NCI-H2171 treated with DMSO at 0.1 percent for 48 hours (cell line): Measurements from ENCODE around the gene ARHGAP8.

Source experiments
- DNase-seq: peaks from one replicate; lab custom pipeline; 2025; lab: John Stamatoyannopoulos, UW

The ARHGAP8 gene

DNA sequence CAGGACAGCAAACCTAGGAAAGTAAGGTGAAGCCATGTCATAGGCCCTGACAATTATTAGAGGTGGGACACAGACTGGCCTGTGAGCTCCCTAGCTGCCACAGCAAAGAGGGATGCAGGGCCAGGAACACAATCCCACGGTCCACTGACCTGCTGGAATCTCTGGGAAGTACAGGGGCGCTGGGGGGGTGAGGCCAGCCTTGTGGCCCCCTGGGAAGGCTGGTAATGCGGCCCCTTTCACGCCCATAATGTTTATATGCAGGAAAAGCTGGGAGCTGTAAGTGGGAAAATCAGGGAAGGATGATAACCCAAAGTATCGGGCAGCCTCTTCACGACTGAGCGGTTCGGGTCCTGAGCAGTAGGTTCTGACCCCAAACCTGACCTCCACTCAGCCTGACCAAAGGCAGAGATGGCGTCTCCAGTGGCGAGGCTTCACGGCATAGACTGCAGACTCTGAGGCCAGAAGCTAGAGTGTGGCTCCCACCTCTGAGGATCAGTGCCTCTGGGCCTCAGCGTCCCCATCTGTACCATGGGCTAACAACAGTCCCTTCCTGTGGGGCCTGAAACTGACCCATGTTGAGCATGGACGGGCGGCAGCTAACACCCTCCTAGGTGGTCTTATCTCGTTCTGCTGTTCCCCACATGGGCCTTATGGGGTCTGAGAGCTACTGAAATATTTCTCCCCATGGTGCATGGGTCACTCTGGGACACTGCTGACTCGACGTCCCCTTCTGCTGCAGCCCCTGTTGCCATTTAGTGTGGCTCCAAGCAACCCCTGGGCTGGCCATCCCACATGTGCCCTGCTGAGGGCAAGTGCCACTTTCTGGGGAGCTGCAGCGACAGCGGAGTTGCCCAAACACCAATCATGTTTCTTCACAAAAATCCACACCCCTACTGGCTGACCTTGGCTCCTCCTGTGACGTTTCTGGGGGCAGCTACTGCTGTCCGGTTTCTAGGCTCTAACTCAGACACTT lies 155.7 kb downstream of the ARHGAP8 start:
- no peak for DNase-seq

- DNase-seq: no peak
Observed at GRCh38 chr22:44909241-44909640, 156.9 kb downstream of the ARHGAP8 start.
